Measurements from ENCODE around the gene CENPT. TPM values are rescaled to one million over a fixed set of nuclear protein-coding genes. Genes with fewer than 3 reads are reported as not detected.

CENPT gene
- 25.0 and 28.5 TPM in 2 replicates for total RNA-seq

GRCh38 chr16:67847064-67847861, at the start of gene CENPT:
CENPT (minus strand) TSS chr16:67847693; CDS start chr16:67833859, 13,834 bp downstream.

GRCh38 chr16:67892899-67893742, 45.6 kb upstream of the CENPT start, which contains the start of gene PSKH1:
PSKH1 (plus strand) TSS chr16:67893254; CDS start chr16:67908750, 15,496 bp downstream.

GRCh38 chr16:67884684-67885083, 37.2 kb upstream of the CENPT start, which contains the start of gene NRN1L:
NRN1L (plus strand) TSS chr16:67884885; CDS start chr16:67884904, 19 bp downstream.

GRCh38 chr16:67872631-67873434, 25.3 kb upstream of the CENPT start, which contains the start of gene EDC4:
EDC4 (plus strand) TSS chr16:67873052; CDS start chr16:67873262, 210 bp downstream.

GRCh38 chr16:67846320-67847063, 1.0 kb downstream of the CENPT start, which contains the start of gene NUTF2:
NUTF2 (plus strand) TSS chr16:67846933; CDS start chr16:67865131, 18,198 bp downstream.

GRCh38 chr16:67841816-67842508, 5.5 kb downstream of the CENPT start, which contains the start of gene THAP11:
THAP11 (plus strand) TSS chr16:67842320; CDS start chr16:67842555, 235 bp downstream.

GRCh38 chr16:67806428-67807147, 40.9 kb downstream of the CENPT start, which contains the start of the genes RANBP10 and TSNAXIP1:
RANBP10 (minus strand) TSS chr16:67806560; CDS start chr16:67806536, 24 bp downstream.
TSNAXIP1 (plus strand) TSS chr16:67806889; CDS start chr16:67807150, 261 bp downstream.

Other genes starting within 250 kb of the CENPT start
- 0.28 and 0.36 TPM in 2 replicates for gene CARMIL2, start 202.5 kb downstream of the CENPT start, total RNA-seq
- gene ACD, start 187.4 kb downstream of the CENPT start, total RNA-seq = 13.4 and 14.6 TPM in 2 replicates
- gene PARD6A, start 186.7 kb downstream of the CENPT start, total RNA-seq = 2.4 and 2.6 TPM in 2 replicates
- 19.4 and 22.2 TPM in 2 replicates for gene ENKD1, start 180.9 kb downstream of the CENPT start, total RNA-seq
- gene C16orf86, start 180.9 kb downstream of the CENPT start, total RNA-seq = 0.99 and 1.2 TPM in 2 replicates
- 48.8 and 57.4 TPM in 2 replicates for gene GFOD2, start 128.4 kb downstream of the CENPT start, total RNA-seq
- 4.6 and 5.6 TPM in 2 replicates for gene RANBP10, start 41.1 kb downstream of the CENPT start, total RNA-seq
- 0.85 and 0.90 TPM in 2 replicates for gene TSNAXIP1, start 40.8 kb downstream of the CENPT start, total RNA-seq
- 31.8 and 37.5 TPM in 2 replicates for gene THAP11, start 5.4 kb downstream of the CENPT start, total RNA-seq
- gene NUTF2, start 760 bp downstream of the CENPT start, total RNA-seq = 133 and 186 TPM in 2 replicates
- 73.2 and 73.6 TPM in 2 replicates for gene EDC4, start 25.4 kb upstream of the CENPT start, total RNA-seq
- gene NRN1L, start 37.2 kb upstream of the CENPT start, total RNA-seq = not detected in 2 replicates
- gene PSKH1, start 45.6 kb upstream of the CENPT start, total RNA-seq = 14.8 and 21.7 TPM in 2 replicates
- 0.45 and 0.56 TPM in 2 replicates for gene CTRL, start 84.2 kb upstream of the CENPT start, total RNA-seq
- gene PSMB10, start 89.2 kb upstream of the CENPT start, total RNA-seq = 59.5 and 69.1 TPM in 2 replicates
- gene LCAT, start 96.4 kb upstream of the CENPT start, total RNA-seq = 1.7 and 5.7 TPM in 2 replicates
- gene SLC12A4, start 120.9 kb upstream of the CENPT start, total RNA-seq = 52.5 and 95.7 TPM in 2 replicates
- gene DPEP3, start 132.8 kb upstream of the CENPT start, total RNA-seq = not detected in 2 replicates
- 0.36 TPM in 1 of 2 replicates, not detected in the other for gene DPEP2, start 151.8 kb upstream of the CENPT start, total RNA-seq
- not detected in 2 replicates for gene DPEP2NB, start 168.2 kb upstream of the CENPT start, total RNA-seq
- gene DDX28, start 175.5 kb upstream of the CENPT start, total RNA-seq = 10.0 and 12.0 TPM in 2 replicates
- 17.6 and 18.5 TPM in 2 replicates for gene DUS2, start 175.6 kb upstream of the CENPT start, total RNA-seq
- 8.2 and 11.3 TPM in 2 replicates for gene NFATC3, start 237.7 kb upstream of the CENPT start, total RNA-seq

All from endothelial cell of coronary artery (primary cell).